ENCODE data around the gene ALK. TPM values are rescaled to one million over a fixed set of nuclear protein-coding genes. Genes with fewer than 3 reads are reported as not detected.

Gene ALK
- total RNA-seq, 4 donors from 2014 or later, result 0.08 to 0.40 (median 0.28) TPM

GRCh38 chr2:29175338-29175737, 746.0 kb downstream of the ALK start:
- Histone ChIP-seq H3K9me3 (no peaks in the 10 kb centered on the region), H3K4me1 (no peaks in the 10 kb centered on the region), H3K4me3 (replicated peaks in 1 of 3) (no peak overlapping the region), H3K27ac (no peak overlapping the region), H3K36me3 (peaks cover 15 to 26% of the 10 kb centered on the region in 2 donors), H3K27me3 (no peaks in the 10 kb centered on the region)
- WGBS, 2 donors, result 95 to 99% methylated on average over 3 of the region's 3 CpGs
- intact Hi-C loops (cut with DNase I), result no loop called here
- TF ChIP-seq POLR2A (IDR thresholded peaks at IDR 0.05) (no peak), CTCF (IDR thresholded peaks at IDR 0.05) (no peak)
- DNase-seq, result no peak

GRCh38 chr2:29174937-29175336, 746.4 kb downstream of the ALK start:
- Histone ChIP-seq H3K4me1 (no peaks in the 10 kb centered on the region), H3K4me3 (replicated peaks in 1 of 3) (no peak overlapping the region), H3K9me3 (no peaks in the 10 kb centered on the region), H3K36me3 (peaks cover 15 to 26% of the 10 kb centered on the region in 2 donors), H3K27ac (no peak overlapping the region), H3K27me3 (no peaks in the 10 kb centered on the region)
- no peak for DNase-seq
- no peak for TF ChIP-seq CTCF (IDR thresholded peaks at IDR 0.05)
- no peak for TF ChIP-seq POLR2A (IDR thresholded peaks at IDR 0.05)
- 57 to 68% methylated on average over 2 of the region's 2 CpGs for WGBS, 2 donors
- intact Hi-C loops (cut with DNase I), result no loop called here

GRCh38 chr2:29166242-29167039, 754.9 kb downstream of the ALK start:
- intact Hi-C loops (cut with DNase I), result no loop called here
- Histone ChIP-seq H3K27me3 (no peaks in the 10 kb centered on the region), H3K36me3 (peaks cover 2 to 4% of the 10 kb centered on the region in 2 donors), H3K27ac (peak overlapping the region in 1 of 3 donors; percentile 3), H3K4me3 (replicated peaks in 1 of 3) (no peak overlapping the region), H3K4me1 (peaks cover 8 to 11% of the 10 kb centered on the region in 2 donors), H3K9me3 (no peaks in the 10 kb centered on the region)
- 34 to 40% methylated on average over 1 of the region's 1 CpG for WGBS, 2 donors
- no peak for TF ChIP-seq POLR2A (IDR thresholded peaks at IDR 0.05)
- no peak for TF ChIP-seq CTCF (IDR thresholded peaks at IDR 0.05)
- DNase-seq, result peak in 1 of 2 donors; percentile 7

- H3K4me3 ChIP-seq (replicated peaks in 1 of 3), result no peak overlapping the region
- intact Hi-C loops (cut with DNase I), result no loop called here
- H3K4me1 ChIP-seq, result peaks cover 8 to 11% of the 10 kb centered on the region in 2 donors
- 73 to 74% methylated on average over 8 of the region's 8 CpGs for WGBS, 2 donors
- peak overlapping the region in 2 of 3 donors; percentile 8 for H3K27ac ChIP-seq
- no peaks in the 10 kb centered on the region for H3K9me3 ChIP-seq
- H3K27me3 ChIP-seq, result no peaks in the 10 kb centered on the region
- peaks cover 9 to 11% of the 10 kb centered on the region in 2 donors for H3K36me3 ChIP-seq
- DNase-seq, result no peak
- no peak for TF ChIP-seq POLR2A (IDR thresholded peaks at IDR 0.05)
- TF ChIP-seq CTCF (IDR thresholded peaks at IDR 0.05), result no peak
Observed at GRCh38 chr2:29165362-29166241, 755.8 kb downstream of the ALK start.

Measured in thyroid gland (tissue), 4 donors.